Prostate gland (tissue), 2 donors: Measurements from ENCODE around the gene HPS1. TPM values are rescaled to one million over a fixed set of nuclear protein-coding genes. Genes with fewer than 3 reads are reported as not detected.

ENCODE experiments used
- DNase-seq: peaks from one replicate; pipeline ENCODE4 v3.0.0-alpha.2; 2019; ENCODE audit warnings: low spot score
- H3K27ac ChIP-seq, 2 donors: fragments of 200-600 bp; sonication (generic); 2 replicates each; pipeline ENCODE4 v1.5.1; 2017 to 2019
- H3K27me3 ChIP-seq: fragments of 200-600 bp; sonication (generic); replicated peaks from 2 replicates; pipeline ENCODE4 v1.5.1; 2019; ENCODE audit not compliant: insufficient read depth
- H3K36me3 ChIP-seq, 2 donors: fragments of 200-600 bp; sonication (generic); 1 replicate in 1 of 2; 2 replicates in 1 of 2; pipeline versions ENCODE4 v1.5.1 to v1.8.1; 2017 to 2019
- H3K4me1 ChIP-seq: fragments of 200-600 bp; sonication (generic); replicated peaks from 2 replicates; pipeline ENCODE4 v1.5.1; 2019
- H3K4me3 ChIP-seq, 2 donors: fragments of 200-600 bp; sonication (generic); 2 replicates each; pipeline ENCODE4 v1.5.1; 2017 to 2019
- H3K9me3 ChIP-seq: fragments of 200-600 bp; sonication (generic); 2 replicates; pipeline ENCODE4 v1.5.1; 2017
- POLR2A ChIP-seq: fragments of 450-650 bp; IDR thresholded peaks from one replicate; pipeline ENCODE4 v1.6.1; 2016; ENCODE audit warnings: antibody characterized with exemption, mild to moderate bottlenecking
- POLR2AphosphoS5 ChIP-seq: sonication (generic); formaldehyde crosslinking; IDR thresholded peaks from one replicate; pipeline ENCODE4 v1.6.1; 2017; ENCODE audit warnings: antibody characterized with exemption
- WGBS: methylation state at CpG from one replicate; pipeline ENCODE4 v1.1.5; 2018; 5-methylcytosine and 5-hydroxymethylcytosine counted together
- intact Hi-C: fragments of 100-400 bp; cut with DNase I; formaldehyde crosslinking; loops from one replicate; pipeline ENCODE4 v1.14.2; 2022
- total RNA-seq, 2 donors: library from RNA; depleted of rRNA; stranded (reverse); fragments of >200 nt; gene quantifications; one replicate each; pipeline ENCODE4 v1.1.0, GENCODE V29; 2016
- TF ChIP-seq, protein P1 (sequence below), 4 experiments: fragments of 200-600 bp in 2 of 4; fragments of 450-650 bp in 2 of 4; sonication (generic) in 2 of 4; IDR thresholded peaks; 1 replicate in 3 of 4; 2 replicates in 1 of 4; pipeline ENCODE4 v1.5.1; 2016 to 2019; ENCODE audit warnings: antibody characterized with exemption in 4 of 4, mild to moderate bottlenecking in 2 of 4, moderate library complexity in 2 of 4

The HPS1 gene
- total RNA-seq, 2 donors from 2014 or later = 59.9 to 93.6 TPM

GRCh38 chr10:98380493-98381339 lies 66.0 kb downstream of the HPS1 start:
- Histone ChIP-seq H3K4me3 (no peak overlapping the region), H3K9me3 (no peaks in the 10 kb centered on the region), H3K36me3 (no peaks in the 10 kb centered on the region), H3K27me3 (no peaks in the 10 kb centered on the region), H3K27ac (no peak overlapping the region), H3K4me1 (no peaks in the 10 kb centered on the region)
- 75% methylated on average over 8 of the region's 8 CpGs for WGBS
- TF ChIP-seq POLR2A = no peak
- no peak for TF ChIP-seq POLR2AphosphoS5
- TF ChIP-seq, protein P1, sequence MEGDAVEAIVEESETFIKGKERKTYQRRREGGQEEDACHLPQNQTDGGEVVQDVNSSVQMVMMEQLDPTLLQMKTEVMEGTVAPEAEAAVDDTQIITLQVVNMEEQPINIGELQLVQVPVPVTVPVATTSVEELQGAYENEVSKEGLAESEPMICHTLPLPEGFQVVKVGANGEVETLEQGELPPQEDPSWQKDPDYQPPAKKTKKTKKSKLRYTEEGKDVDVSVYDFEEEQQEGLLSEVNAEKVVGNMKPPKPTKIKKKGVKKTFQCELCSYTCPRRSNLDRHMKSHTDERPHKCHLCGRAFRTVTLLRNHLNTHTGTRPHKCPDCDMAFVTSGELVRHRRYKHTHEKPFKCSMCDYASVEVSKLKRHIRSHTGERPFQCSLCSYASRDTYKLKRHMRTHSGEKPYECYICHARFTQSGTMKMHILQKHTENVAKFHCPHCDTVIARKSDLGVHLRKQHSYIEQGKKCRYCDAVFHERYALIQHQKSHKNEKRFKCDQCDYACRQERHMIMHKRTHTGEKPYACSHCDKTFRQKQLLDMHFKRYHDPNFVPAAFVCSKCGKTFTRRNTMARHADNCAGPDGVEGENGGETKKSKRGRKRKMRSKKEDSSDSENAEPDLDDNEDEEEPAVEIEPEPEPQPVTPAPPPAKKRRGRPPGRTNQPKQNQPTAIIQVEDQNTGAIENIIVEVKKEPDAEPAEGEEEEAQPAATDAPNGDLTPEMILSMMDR (IDR thresholded peaks at IDR 0.05) = no peak
- intact Hi-C loops = no loop called here
- DNase-seq = no peak

GRCh38 chr10:98378722-98379121 lies 68.0 kb downstream of the HPS1 start:
- Histone ChIP-seq H3K4me1 (no peaks in the 10 kb centered on the region), H3K9me3 (no peaks in the 10 kb centered on the region), H3K27ac (no peak overlapping the region), H3K27me3 (no peaks in the 10 kb centered on the region), H3K36me3 (no peaks in the 10 kb centered on the region), H3K4me3 (no peak overlapping the region)
- intact Hi-C loops = no loop called here
- 98% methylated on average over 4 of the region's 4 CpGs for WGBS
- no peak for DNase-seq
- TF ChIP-seq, protein P1 (IDR thresholded peaks at IDR 0.05) = no peak
- TF ChIP-seq POLR2A (no peak), POLR2AphosphoS5 (no peak)

- TF ChIP-seq POLR2A = no peak
- TF ChIP-seq POLR2AphosphoS5 = no peak
- TF ChIP-seq, protein P1 (IDR thresholded peaks at IDR 0.05) = no peak
- intact Hi-C loops = no loop called here
- H3K27ac ChIP-seq = no peak overlapping the region
- no peaks in the 10 kb centered on the region for H3K4me1 ChIP-seq
- no peak for DNase-seq
- 98% methylated on average over 3 of the region's 3 CpGs for WGBS
- no peak overlapping the region for H3K4me3 ChIP-seq
- no peaks in the 10 kb centered on the region for H3K9me3 ChIP-seq
- no peaks in the 10 kb centered on the region for H3K36me3 ChIP-seq
- H3K27me3 ChIP-seq = no peaks in the 10 kb centered on the region
These were observed 69.2 kb downstream of the HPS1 start for GRCh38 chr10:98377536-98377935.

DNA sequence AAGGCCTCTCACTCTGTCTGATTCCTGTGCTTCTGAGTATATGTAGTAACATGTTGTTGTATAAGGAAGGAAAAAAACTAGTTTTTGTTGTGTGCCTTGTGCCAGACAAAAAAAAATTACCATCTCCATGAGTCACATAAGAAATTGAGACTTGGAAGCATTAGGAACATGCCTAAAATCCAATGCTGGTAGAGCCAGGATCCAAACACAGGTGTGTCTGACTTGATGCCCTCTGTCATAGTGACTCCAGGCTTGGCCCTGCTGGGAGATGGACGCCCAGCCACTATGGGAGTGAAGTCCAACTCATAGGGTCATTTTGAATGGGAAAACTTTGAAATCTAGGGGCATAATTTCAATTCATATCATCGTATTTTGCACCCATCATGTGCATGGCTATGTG lies 69.7 kb downstream of the HPS1 start:
- Histone ChIP-seq H3K27ac (no peak overlapping the region), H3K36me3 (no peaks in the 10 kb centered on the region), H3K4me1 (no peaks in the 10 kb centered on the region), H3K27me3 (no peaks in the 10 kb centered on the region), H3K9me3 (no peaks in the 10 kb centered on the region), H3K4me3 (no peak overlapping the region)
- 90% methylated on average over 2 of the region's 2 CpGs for WGBS
- no peak for DNase-seq
- TF ChIP-seq POLR2AphosphoS5 (no peak), POLR2A (no peak)
- TF ChIP-seq, protein P1 (IDR thresholded peaks at IDR 0.05) = no peak
- intact Hi-C loops = no loop called here

- Histone ChIP-seq H3K27ac (no peak overlapping the region), H3K4me1 (no peaks in the 10 kb centered on the region), H3K36me3 (no peaks in the 10 kb centered on the region), H3K27me3 (no peaks in the 10 kb centered on the region), H3K4me3 (no peak overlapping the region), H3K9me3 (no peaks in the 10 kb centered on the region)
- DNase-seq = no peak
- 50% methylated on average over 1 of the region's 1 CpG for WGBS
- TF ChIP-seq, protein P1 (IDR thresholded peaks at IDR 0.05) = no peak
- TF ChIP-seq POLR2AphosphoS5 (no peak), POLR2A (no peak)
- intact Hi-C loops = no loop called here
These were observed 70.2 kb downstream of the HPS1 start for GRCh38 chr10:98376485-98376884.
